ENCODE data around the gene WRAP73.

WRAP73 gene

DNA sequence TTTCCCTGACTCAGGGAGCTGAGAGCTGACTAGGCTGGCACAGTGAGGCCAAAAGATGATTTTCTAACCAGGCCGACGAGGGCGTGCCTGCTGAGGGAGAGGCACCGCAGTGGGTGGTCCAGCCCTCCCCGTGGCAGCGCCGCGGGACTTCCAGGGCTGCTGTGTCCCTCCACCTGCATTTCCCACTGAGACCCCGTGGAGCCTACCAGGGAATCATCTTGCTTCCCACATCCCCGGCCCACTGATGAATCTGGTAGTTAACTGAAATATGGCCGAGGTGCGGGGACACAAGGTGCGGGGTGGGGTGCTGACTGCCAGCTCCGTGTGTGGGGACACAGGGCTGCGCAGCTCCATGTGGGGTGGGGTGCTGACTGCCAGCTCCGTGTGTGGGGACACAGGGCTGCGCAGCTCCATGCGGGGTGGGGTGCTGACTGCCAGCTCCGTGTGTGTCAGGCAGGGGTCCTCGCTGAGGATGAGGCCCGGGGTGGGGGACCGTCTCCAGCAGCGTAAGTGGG lies 10.4 kb downstream of the WRAP73 start:
- Histone ChIP-seq H2BK5ac (ENCODE audit: low read length) (no peak overlapping the region), H3K4me2 (ENCODE audit: low read length) (no peak overlapping the region), H4K5ac (ENCODE audit: low read length) (no peak overlapping the region), H3K9ac (ENCODE audit: low read length) (no peak overlapping the region), H3K36me3 (ENCODE audit: control insufficient read depth, insufficient read depth, low read length) (no peaks in the 10 kb centered on the region), H2BK120ac (ENCODE audit: low read depth, low read length) (no peak overlapping the region), H4K8ac (ENCODE audit: low read depth, low read length) (no peak overlapping the region), H3K27ac (ENCODE audit: low read depth, low read length) (no peak overlapping the region), H3K27me3 (ENCODE audit: insufficient read depth, low read length, poor library complexity) (no peaks in the 10 kb centered on the region), H3K4me1 (ENCODE audit: control insufficient read depth, low read depth, low read length) (no peaks in the 10 kb centered on the region), H3K56ac (ENCODE audit: low read length) (no peak overlapping the region), H3K4me3 (ENCODE audit: low read length) (no peak overlapping the region), H3K79me2 (ENCODE audit: control insufficient read depth, insufficient read depth, low read length) (no peaks in the 10 kb centered on the region), H2BK15ac (replicated peaks; ENCODE audit: low read depth) (no peak overlapping the region), H3K18ac (ENCODE audit: low read length) (no peak overlapping the region), H3K23ac (ENCODE audit: low read length) (no peak overlapping the region), H2AK5ac (ENCODE audit: low read length) (no peak overlapping the region), H3K79me1 (ENCODE audit: low read length) (peaks cover 2% of the 10 kb centered on the region), H3K4ac (ENCODE audit: low read depth, low read length) (no peak overlapping the region)
- DNase-seq, result no peak
- WGBS (ENCODE audit: extremely low coverage, insufficient coverage, low lambda C conversion rate), result no CpG with 5 or more reads among the region's 23 CpGs

DNA sequence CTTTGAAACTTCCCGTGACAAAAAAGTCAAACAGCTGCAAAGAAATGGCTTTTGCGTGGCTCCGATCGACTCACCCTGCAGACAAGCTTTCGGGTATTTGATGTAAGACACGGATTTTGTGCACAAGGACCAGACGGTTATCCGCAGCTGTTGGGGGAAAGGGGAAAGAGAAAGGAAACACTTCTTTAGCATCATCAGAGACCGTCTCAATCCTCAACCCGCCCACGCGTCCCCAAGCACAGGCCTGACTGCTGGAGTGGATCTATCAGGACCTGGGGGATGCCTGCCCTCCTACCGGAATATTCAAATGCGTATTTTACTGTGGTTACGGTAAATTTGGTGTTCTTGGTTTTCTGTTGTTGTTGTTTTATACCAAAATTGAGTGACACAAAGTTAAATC lies 11.2 kb downstream of the WRAP73 start:
- no peaks in the 10 kb centered on the region for H3K79me2 ChIP-seq (ENCODE audit: control insufficient read depth, insufficient read depth, low read length)
- H2BK15ac ChIP-seq (replicated peaks; ENCODE audit: low read depth), result no peak overlapping the region
- H3K23ac ChIP-seq (ENCODE audit: low read length), result no peak overlapping the region
- H3K79me1 ChIP-seq (ENCODE audit: low read length), result peaks cover 2% of the 10 kb centered on the region
- H3K4me1 ChIP-seq (ENCODE audit: control insufficient read depth, low read depth, low read length), result no peaks in the 10 kb centered on the region
- no peak overlapping the region for H4K5ac ChIP-seq (ENCODE audit: low read length)
- no CpG with 5 or more reads among the region's 15 CpGs for WGBS (ENCODE audit: extremely low coverage, insufficient coverage, low lambda C conversion rate)
- H4K8ac ChIP-seq (ENCODE audit: low read depth, low read length), result no peak overlapping the region
- no peak overlapping the region for H3K56ac ChIP-seq (ENCODE audit: low read length)
- no peak for DNase-seq
- H2BK5ac ChIP-seq (ENCODE audit: low read length), result no peak overlapping the region
- no peak overlapping the region for H3K4me2 ChIP-seq (ENCODE audit: low read length)
- H3K18ac ChIP-seq (ENCODE audit: low read length), result no peak overlapping the region
- no peak overlapping the region for H3K4ac ChIP-seq (ENCODE audit: low read depth, low read length)
- H2AK5ac ChIP-seq (ENCODE audit: low read length), result no peak overlapping the region
- no peak overlapping the region for H3K4me3 ChIP-seq (ENCODE audit: low read length)
- no peak overlapping the region for H2BK120ac ChIP-seq (ENCODE audit: low read depth, low read length)
- no peaks in the 10 kb centered on the region for H3K36me3 ChIP-seq (ENCODE audit: control insufficient read depth, insufficient read depth, low read length)
- H3K27me3 ChIP-seq (ENCODE audit: insufficient read depth, low read length, poor library complexity), result no peaks in the 10 kb centered on the region
- no peak overlapping the region for H3K9ac ChIP-seq (ENCODE audit: low read length)
- no peak overlapping the region for H3K27ac ChIP-seq (ENCODE audit: low read depth, low read length)

DNA sequence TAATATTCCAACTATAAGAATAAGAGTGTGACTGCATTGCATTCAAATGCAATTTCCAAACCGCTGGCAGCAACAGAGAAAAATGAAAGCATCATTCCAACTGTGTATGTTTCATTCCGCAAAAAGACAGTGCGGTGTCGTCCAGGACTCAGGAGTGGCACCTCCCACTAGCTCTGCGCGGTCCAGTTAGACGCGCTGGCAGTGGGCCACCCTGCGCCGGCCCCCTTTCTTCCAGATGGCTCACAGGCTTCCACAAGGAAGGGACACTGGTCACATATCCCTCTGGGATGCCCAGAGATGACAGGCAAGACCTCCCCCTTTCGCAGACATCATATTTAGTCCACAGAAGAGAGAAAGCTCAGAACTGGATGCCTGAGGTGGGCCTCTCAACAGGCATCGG lies 11.9 kb downstream of the WRAP73 start:
- WGBS (ENCODE audit: extremely low coverage, insufficient coverage, low lambda C conversion rate), result no CpG with 5 or more reads among the region's 12 CpGs
- no peak overlapping the region for H3K18ac ChIP-seq (ENCODE audit: low read length)
- no peak overlapping the region for H3K4me3 ChIP-seq (ENCODE audit: low read length)
- no peaks in the 10 kb centered on the region for H3K27me3 ChIP-seq (ENCODE audit: insufficient read depth, low read length, poor library complexity)
- H3K56ac ChIP-seq (ENCODE audit: low read length), result no peak overlapping the region
- no peak for DNase-seq
- H3K79me1 ChIP-seq (ENCODE audit: low read length), result peaks cover 2% of the 10 kb centered on the region
- no peaks in the 10 kb centered on the region for H3K79me2 ChIP-seq (ENCODE audit: control insufficient read depth, insufficient read depth, low read length)
- H3K9ac ChIP-seq (ENCODE audit: low read length), result no peak overlapping the region
- no peaks in the 10 kb centered on the region for H3K4me1 ChIP-seq (ENCODE audit: control insufficient read depth, low read depth, low read length)
- H3K27ac ChIP-seq (ENCODE audit: low read depth, low read length), result no peak overlapping the region
- no peak overlapping the region for H3K23ac ChIP-seq (ENCODE audit: low read length)
- H3K36me3 ChIP-seq (ENCODE audit: control insufficient read depth, insufficient read depth, low read length), result no peaks in the 10 kb centered on the region
- H4K8ac ChIP-seq (ENCODE audit: low read depth, low read length), result no peak overlapping the region
- no peak overlapping the region for H2BK15ac ChIP-seq (replicated peaks; ENCODE audit: low read depth)
- H2AK5ac ChIP-seq (ENCODE audit: low read length), result no peak overlapping the region
- no peak overlapping the region for H3K4me2 ChIP-seq (ENCODE audit: low read length)
- no peak overlapping the region for H2BK5ac ChIP-seq (ENCODE audit: low read length)
- H2BK120ac ChIP-seq (ENCODE audit: low read depth, low read length), result no peak overlapping the region
- no peak overlapping the region for H4K5ac ChIP-seq (ENCODE audit: low read length)
- no peak overlapping the region for H3K4ac ChIP-seq (ENCODE audit: low read depth, low read length)

DNA sequence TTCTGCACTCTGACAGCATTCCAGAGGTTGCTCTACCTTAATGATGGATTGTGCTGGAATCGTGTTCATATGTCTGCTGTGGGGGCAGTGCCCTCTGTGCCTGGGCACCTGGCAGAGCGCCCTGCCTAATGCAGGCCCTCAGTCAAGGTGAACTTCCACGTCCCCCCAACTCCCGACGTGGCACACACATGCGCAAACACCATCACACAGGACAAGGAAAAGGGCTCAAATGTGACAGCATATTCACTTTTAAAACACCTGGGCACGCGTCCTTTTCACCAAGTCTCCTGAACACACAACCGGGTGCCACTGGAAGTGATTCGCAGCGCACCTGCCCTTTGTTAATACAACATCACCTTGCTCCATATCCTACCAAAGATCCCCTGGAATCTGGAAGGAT lies 13.4 kb downstream of the WRAP73 start:
- Histone ChIP-seq H3K23ac (ENCODE audit: low read length) (no peak overlapping the region), H3K4me1 (ENCODE audit: control insufficient read depth, low read depth, low read length) (no peaks in the 10 kb centered on the region), H4K5ac (ENCODE audit: low read length) (no peak overlapping the region), H3K36me3 (ENCODE audit: control insufficient read depth, insufficient read depth, low read length) (no peaks in the 10 kb centered on the region), H2BK5ac (ENCODE audit: low read length) (no peak overlapping the region), H3K9ac (ENCODE audit: low read length) (no peak overlapping the region), H2AK5ac (ENCODE audit: low read length) (no peak overlapping the region), H3K4me2 (ENCODE audit: low read length) (no peak overlapping the region), H3K27me3 (ENCODE audit: insufficient read depth, low read length, poor library complexity) (no peaks in the 10 kb centered on the region), H3K79me1 (ENCODE audit: low read length) (peaks cover 2% of the 10 kb centered on the region), H2BK15ac (replicated peaks; ENCODE audit: low read depth) (no peak overlapping the region), H3K4me3 (ENCODE audit: low read length) (no peak overlapping the region), H2BK120ac (ENCODE audit: low read depth, low read length) (no peak overlapping the region), H4K8ac (ENCODE audit: low read depth, low read length) (no peak overlapping the region), H3K4ac (ENCODE audit: low read depth, low read length) (no peak overlapping the region), H3K18ac (ENCODE audit: low read length) (no peak overlapping the region), H3K79me2 (ENCODE audit: control insufficient read depth, insufficient read depth, low read length) (no peaks in the 10 kb centered on the region), H3K56ac (ENCODE audit: low read length) (no peak overlapping the region), H3K27ac (ENCODE audit: low read depth, low read length) (no peak overlapping the region)
- WGBS (ENCODE audit: extremely low coverage, insufficient coverage, low lambda C conversion rate), result no CpG with 5 or more reads among the region's 11 CpGs
- no peak for DNase-seq

DNA sequence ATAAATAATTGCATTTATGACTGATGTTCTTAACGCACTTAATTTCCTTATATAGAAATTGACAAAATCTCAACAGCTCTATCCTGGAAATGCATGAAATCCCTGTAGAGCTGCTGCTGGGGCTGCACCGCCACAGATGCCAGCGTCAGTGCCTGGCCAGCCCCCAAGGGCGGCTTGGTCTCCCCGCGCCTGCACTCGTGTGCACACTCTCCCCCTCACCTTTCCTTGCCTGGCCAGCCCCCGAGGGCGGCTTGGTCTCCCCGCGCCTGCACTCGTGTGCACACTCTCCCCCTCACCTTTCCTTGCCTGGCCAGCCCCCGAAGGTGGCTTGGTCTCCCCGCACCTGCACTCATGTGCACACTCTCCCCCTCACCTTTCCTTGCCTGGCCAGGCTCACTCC lies 13.8 kb downstream of the WRAP73 start:
- Histone ChIP-seq H2BK5ac (ENCODE audit: low read length) (no peak overlapping the region), H3K4me1 (ENCODE audit: control insufficient read depth, low read depth, low read length) (no peaks in the 10 kb centered on the region), H4K8ac (ENCODE audit: low read depth, low read length) (no peak overlapping the region), H4K5ac (ENCODE audit: low read length) (no peak overlapping the region), H3K18ac (ENCODE audit: low read length) (no peak overlapping the region), H3K27ac (ENCODE audit: low read depth, low read length) (no peak overlapping the region), H3K56ac (ENCODE audit: low read length) (no peak overlapping the region), H3K4ac (ENCODE audit: low read depth, low read length) (no peak overlapping the region), H2AK5ac (ENCODE audit: low read length) (no peak overlapping the region), H3K79me2 (ENCODE audit: control insufficient read depth, insufficient read depth, low read length) (no peaks in the 10 kb centered on the region), H2BK15ac (replicated peaks; ENCODE audit: low read depth) (no peak overlapping the region), H3K4me2 (ENCODE audit: low read length) (no peak overlapping the region), H3K36me3 (ENCODE audit: control insufficient read depth, insufficient read depth, low read length) (no peaks in the 10 kb centered on the region), H3K9ac (ENCODE audit: low read length) (no peak overlapping the region), H3K4me3 (ENCODE audit: low read length) (no peak overlapping the region), H3K27me3 (ENCODE audit: insufficient read depth, low read length, poor library complexity) (no peaks in the 10 kb centered on the region), H3K23ac (ENCODE audit: low read length) (no peak overlapping the region), H2BK120ac (ENCODE audit: low read depth, low read length) (no peak overlapping the region), H3K79me1 (ENCODE audit: low read length) (no peaks in the 10 kb centered on the region)
- DNase-seq, result no peak
- WGBS (ENCODE audit: extremely low coverage, insufficient coverage, low lambda C conversion rate), result no CpG with 5 or more reads among the region's 14 CpGs

DNA sequence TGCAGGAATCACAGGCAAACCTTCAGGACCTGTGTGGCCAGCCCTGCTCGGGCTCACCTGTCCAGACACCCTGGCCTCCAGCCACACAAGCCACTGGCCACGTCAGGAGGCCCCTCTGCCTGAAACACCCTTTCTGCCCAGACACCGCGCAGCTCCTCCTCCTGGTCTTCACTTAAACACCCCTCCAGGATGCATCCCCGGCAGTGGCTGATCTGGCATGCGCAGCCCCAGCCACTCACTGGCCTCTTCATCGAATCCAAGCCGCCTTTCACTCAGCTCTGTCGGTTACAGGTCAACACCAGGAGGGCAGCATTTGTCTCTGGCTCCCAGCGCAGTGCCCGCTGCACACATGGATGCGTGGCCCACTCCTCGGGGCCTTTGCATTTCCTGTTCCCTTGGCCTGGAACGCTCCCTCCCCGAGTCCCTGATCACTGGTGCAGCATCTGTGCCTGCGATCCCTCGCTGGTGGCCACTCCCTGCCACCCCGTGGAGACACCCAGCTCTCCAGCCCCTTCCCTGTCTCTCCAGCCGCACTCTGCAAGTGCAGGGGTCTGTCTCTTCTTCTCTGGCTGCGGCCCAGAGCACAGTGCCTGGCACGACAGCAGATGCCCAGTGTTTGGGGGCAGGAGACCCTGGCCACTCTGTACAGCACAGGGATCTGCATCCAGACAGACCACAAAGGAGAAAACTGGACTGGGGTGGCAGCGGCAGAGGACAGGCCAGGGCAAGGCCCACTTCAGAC lies 15.7 kb downstream of the WRAP73 start:
- no peaks in the 10 kb centered on the region for H3K79me1 ChIP-seq (ENCODE audit: low read length)
- no peak overlapping the region for H2AK5ac ChIP-seq (ENCODE audit: low read length)
- H3K4me1 ChIP-seq (ENCODE audit: control insufficient read depth, low read depth, low read length), result no peaks in the 10 kb centered on the region
- H2BK120ac ChIP-seq (ENCODE audit: low read depth, low read length), result no peak overlapping the region
- no peaks in the 10 kb centered on the region for H3K79me2 ChIP-seq (ENCODE audit: control insufficient read depth, insufficient read depth, low read length)
- H4K8ac ChIP-seq (ENCODE audit: low read depth, low read length), result no peak overlapping the region
- no peak overlapping the region for H2BK5ac ChIP-seq (ENCODE audit: low read length)
- H4K5ac ChIP-seq (ENCODE audit: low read length), result no peak overlapping the region
- no peaks in the 10 kb centered on the region for H3K27me3 ChIP-seq (ENCODE audit: insufficient read depth, low read length, poor library complexity)
- H3K23ac ChIP-seq (ENCODE audit: low read length), result no peak overlapping the region
- no peaks in the 10 kb centered on the region for H3K36me3 ChIP-seq (ENCODE audit: control insufficient read depth, insufficient read depth, low read length)
- H2BK15ac ChIP-seq (replicated peaks; ENCODE audit: low read depth), result no peak overlapping the region
- H3K56ac ChIP-seq (ENCODE audit: low read length), result no peak overlapping the region
- H3K4ac ChIP-seq (ENCODE audit: low read depth, low read length), result no peak overlapping the region
- no CpG with 5 or more reads among the region's 22 CpGs for WGBS (ENCODE audit: extremely low coverage, insufficient coverage, low lambda C conversion rate)
- no peak overlapping the region for H3K4me3 ChIP-seq (ENCODE audit: low read length)
- no peak overlapping the region for H3K4me2 ChIP-seq (ENCODE audit: low read length)
- no peak overlapping the region for H3K18ac ChIP-seq (ENCODE audit: low read length)
- H3K27ac ChIP-seq (ENCODE audit: low read depth, low read length), result no peak overlapping the region
- DNase-seq, result no peak
- H3K9ac ChIP-seq (ENCODE audit: low read length), result no peak overlapping the region

Data from mesendoderm (in vitro differentiated cells).